ENCODE measurements around the gene CDK19.
A peak's percentile ranks its signal among the peaks of the same experiment; 100 is the strongest.

CDK19 gene

GRCh38 chr6:110693296-110693695 is 122.0 kb downstream of the CDK19 start:
- Histone ChIP-seq H3K27me3 (ENCODE audit: insufficient read depth, poor library complexity, severe bottlenecking) (no peaks in the 10 kb centered on the region), H3K27ac (ENCODE audit: poor library complexity, severe bottlenecking) (no peak overlapping the region), H3K4me3 (ENCODE audit: severe bottlenecking) (no peak overlapping the region), H3K36me3 (ENCODE audit: low read depth) (no peaks in the 10 kb centered on the region), H3K4me1 (ENCODE audit: insufficient read depth, poor library complexity, severe bottlenecking) (peaks cover 7% of the 10 kb centered on the region), H3K9me3 (ENCODE audit: severe bottlenecking) (no peaks in the 10 kb centered on the region)
- ATAC-seq (ENCODE audit: low read depth) (no peak), DNase-seq (ENCODE audit: low spot score) (no peak)
- TF ChIP-seq CTCF (IDR thresholded peaks at IDR 0.05; ENCODE audit: poor library complexity, severe bottlenecking), result no peak

- TF ChIP-seq CTCF (IDR thresholded peaks at IDR 0.05; ENCODE audit: poor library complexity, severe bottlenecking), result no peak
- no peak overlapping the region for H3K27ac ChIP-seq (ENCODE audit: poor library complexity, severe bottlenecking)
- ATAC-seq (ENCODE audit: low read depth), result no peak
- no peaks in the 10 kb centered on the region for H3K36me3 ChIP-seq (ENCODE audit: low read depth)
- peaks cover 7% of the 10 kb centered on the region for H3K4me1 ChIP-seq (ENCODE audit: insufficient read depth, poor library complexity, severe bottlenecking)
- H3K4me3 ChIP-seq (ENCODE audit: severe bottlenecking), result no peak overlapping the region
- no peak for DNase-seq (ENCODE audit: low spot score)
- H3K9me3 ChIP-seq (ENCODE audit: severe bottlenecking), result no peaks in the 10 kb centered on the region
- no peaks in the 10 kb centered on the region for H3K27me3 ChIP-seq (ENCODE audit: insufficient read depth, poor library complexity, severe bottlenecking)
Observed at GRCh38 chr6:110690916-110691315, 124.4 kb downstream of the CDK19 start.

- no peak overlapping the region for H3K27ac ChIP-seq (ENCODE audit: poor library complexity, severe bottlenecking)
- no peaks in the 10 kb centered on the region for H3K9me3 ChIP-seq (ENCODE audit: severe bottlenecking)
- peaks cover 7% of the 10 kb centered on the region for H3K4me1 ChIP-seq (ENCODE audit: insufficient read depth, poor library complexity, severe bottlenecking)
- no peak overlapping the region for H3K4me3 ChIP-seq (ENCODE audit: severe bottlenecking)
- TF ChIP-seq CTCF (IDR thresholded peaks at IDR 0.05; ENCODE audit: poor library complexity, severe bottlenecking), result no peak
- no peaks in the 10 kb centered on the region for H3K27me3 ChIP-seq (ENCODE audit: insufficient read depth, poor library complexity, severe bottlenecking)
- no peak for DNase-seq (ENCODE audit: low spot score)
- no peak for ATAC-seq (ENCODE audit: low read depth)
- H3K36me3 ChIP-seq (ENCODE audit: low read depth), result no peaks in the 10 kb centered on the region
Observed at GRCh38 chr6:110690106-110690654, 125.1 kb downstream of the CDK19 start.

GRCh38 chr6:110689275-110689935 is 125.9 kb downstream of the CDK19 start:
- TF ChIP-seq CTCF (IDR thresholded peaks at IDR 0.05; ENCODE audit: poor library complexity, severe bottlenecking), result no peak
- DNase-seq (ENCODE audit: low spot score) (no peak), ATAC-seq (ENCODE audit: low read depth) (peak; percentile 36; the same call in 1 of the 3 replicates)
- peaks cover 7% of the 10 kb centered on the region for H3K4me1 ChIP-seq (ENCODE audit: insufficient read depth, poor library complexity, severe bottlenecking)
- no peak overlapping the region for H3K27ac ChIP-seq (ENCODE audit: poor library complexity, severe bottlenecking)
- no peaks in the 10 kb centered on the region for H3K27me3 ChIP-seq (ENCODE audit: insufficient read depth, poor library complexity, severe bottlenecking)
- no peaks in the 10 kb centered on the region for H3K9me3 ChIP-seq (ENCODE audit: severe bottlenecking)
- no peaks in the 10 kb centered on the region for H3K36me3 ChIP-seq (ENCODE audit: low read depth)
- H3K4me3 ChIP-seq (ENCODE audit: severe bottlenecking), result no peak overlapping the region

- H3K27ac ChIP-seq (ENCODE audit: poor library complexity, severe bottlenecking), result no peak overlapping the region
- no peak overlapping the region for H3K4me3 ChIP-seq (ENCODE audit: severe bottlenecking)
- H3K9me3 ChIP-seq (ENCODE audit: severe bottlenecking), result no peaks in the 10 kb centered on the region
- TF ChIP-seq CTCF (IDR thresholded peaks at IDR 0.05; ENCODE audit: poor library complexity, severe bottlenecking), result no peak
- peak; percentile 76 for ATAC-seq (ENCODE audit: low read depth)
- DNase-seq (ENCODE audit: low spot score), result no peak
- H3K4me1 ChIP-seq (ENCODE audit: insufficient read depth, poor library complexity, severe bottlenecking), result peaks cover 7% of the 10 kb centered on the region
- no peaks in the 10 kb centered on the region for H3K27me3 ChIP-seq (ENCODE audit: insufficient read depth, poor library complexity, severe bottlenecking)
- H3K36me3 ChIP-seq (ENCODE audit: low read depth), result no peaks in the 10 kb centered on the region
Observed at GRCh38 chr6:110688661-110689268, 126.5 kb downstream of the CDK19 start.
